NK-92 (cell line): ENCODE measurements around the gene SCIMP.
"Not testable (repeated sequence)": the region's sequence is repeated elsewhere in the genome, so short reads cannot be mapped to it uniquely, and the experiment has no call there.

Experiments
- DNase-seq: peaks from one replicate; lab custom pipeline; 2025; ENCODE audit not compliant: unreplicated experiment; lab: John Stamatoyannopoulos, UW

Gene SCIMP

DNA sequence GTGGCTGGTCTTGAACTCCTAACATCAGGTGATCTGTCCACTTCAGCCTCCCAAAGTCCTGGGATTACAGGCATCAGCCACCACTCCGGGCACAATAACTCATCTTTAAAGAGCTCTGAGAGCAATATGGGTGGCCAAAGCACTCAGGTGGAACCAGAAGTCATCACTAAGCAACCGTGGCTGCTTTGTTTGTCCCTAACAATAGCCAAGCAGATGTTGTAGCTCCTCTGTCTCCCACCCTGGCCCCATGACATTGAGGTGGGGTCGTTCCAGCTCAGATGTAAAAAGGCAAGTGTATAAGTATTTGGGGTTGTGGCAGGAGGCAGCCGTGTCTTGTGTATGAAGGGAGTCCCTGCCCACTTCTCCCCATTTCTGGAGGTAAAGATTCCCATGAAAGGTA is 3.7 kb upstream of the SCIMP start:
- DNase-seq: no peak

DNA sequence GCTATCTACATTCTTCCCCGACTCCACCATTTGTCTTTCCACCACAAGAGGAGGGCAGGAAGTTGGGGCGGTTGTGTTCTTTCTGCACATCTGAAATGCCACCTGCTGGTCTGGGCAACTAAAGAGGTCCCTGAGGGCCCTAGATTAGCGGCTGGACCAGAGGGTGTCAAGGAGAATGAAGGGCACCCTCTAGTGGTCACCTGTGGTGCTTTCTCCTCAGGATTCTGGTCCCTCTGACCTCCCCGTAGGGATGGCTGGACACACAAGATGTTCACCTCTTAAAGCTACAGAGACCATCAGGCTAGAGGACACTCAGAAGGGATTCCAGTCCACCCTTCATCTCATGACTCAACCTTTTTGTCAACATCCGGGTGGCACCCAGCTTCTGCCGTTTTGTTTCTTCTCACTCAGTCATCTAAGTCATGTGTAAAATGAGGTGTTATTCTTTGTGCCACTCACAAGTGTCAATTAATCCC is 2.9 kb upstream of the SCIMP start:
- DNase-seq: no peak

DNA sequence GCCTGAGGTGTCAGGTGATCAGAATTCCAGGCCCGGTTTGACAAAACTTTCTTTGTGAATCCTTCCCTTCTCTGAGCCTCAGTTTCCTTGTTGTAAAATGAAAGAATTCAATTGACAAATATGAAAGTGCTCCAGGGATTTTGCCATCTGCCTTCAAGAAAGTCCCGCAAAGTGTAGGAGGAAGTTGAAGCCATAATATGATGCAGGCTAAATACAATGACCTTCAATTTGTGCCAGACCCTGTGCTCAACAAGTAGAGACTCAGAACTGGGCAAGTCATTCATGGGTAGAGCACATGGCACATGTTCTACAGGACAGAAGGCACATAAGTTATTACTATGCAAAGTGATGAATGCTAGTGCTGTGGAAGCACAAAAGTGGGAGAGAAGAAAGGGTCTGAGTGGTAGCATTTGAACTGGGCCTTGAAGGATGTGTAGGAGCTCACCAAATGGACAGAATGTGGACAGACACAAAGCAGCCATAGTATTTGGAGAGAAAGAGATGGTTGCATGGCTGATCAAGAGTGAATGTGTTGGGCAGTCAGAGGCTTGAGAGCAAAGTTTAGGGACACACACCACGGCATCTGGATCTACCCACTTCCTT is 2.4 kb upstream of the SCIMP start:
- DNase-seq: no peak

DNA sequence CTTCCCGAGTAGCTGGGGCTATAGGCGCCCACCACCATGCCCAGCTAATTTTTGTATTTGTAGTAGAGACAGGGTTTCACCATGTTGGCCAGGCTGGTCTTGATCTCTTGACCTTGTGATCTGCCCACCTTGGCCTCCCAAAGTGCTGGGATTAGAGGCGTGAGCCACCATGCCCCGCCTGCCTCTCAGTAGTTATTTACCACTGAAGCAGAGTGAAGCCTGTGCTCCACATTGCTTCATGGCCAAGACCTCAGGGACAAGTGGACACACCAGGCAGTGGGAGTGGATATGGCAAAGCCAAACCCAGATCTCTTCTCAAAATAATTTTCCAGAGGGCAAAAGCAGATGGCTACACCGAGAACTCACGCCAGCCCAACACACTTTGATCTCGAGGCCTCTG is 1.2 kb downstream of the SCIMP start:
- DNase-seq: not testable (repeated sequence)

DNA sequence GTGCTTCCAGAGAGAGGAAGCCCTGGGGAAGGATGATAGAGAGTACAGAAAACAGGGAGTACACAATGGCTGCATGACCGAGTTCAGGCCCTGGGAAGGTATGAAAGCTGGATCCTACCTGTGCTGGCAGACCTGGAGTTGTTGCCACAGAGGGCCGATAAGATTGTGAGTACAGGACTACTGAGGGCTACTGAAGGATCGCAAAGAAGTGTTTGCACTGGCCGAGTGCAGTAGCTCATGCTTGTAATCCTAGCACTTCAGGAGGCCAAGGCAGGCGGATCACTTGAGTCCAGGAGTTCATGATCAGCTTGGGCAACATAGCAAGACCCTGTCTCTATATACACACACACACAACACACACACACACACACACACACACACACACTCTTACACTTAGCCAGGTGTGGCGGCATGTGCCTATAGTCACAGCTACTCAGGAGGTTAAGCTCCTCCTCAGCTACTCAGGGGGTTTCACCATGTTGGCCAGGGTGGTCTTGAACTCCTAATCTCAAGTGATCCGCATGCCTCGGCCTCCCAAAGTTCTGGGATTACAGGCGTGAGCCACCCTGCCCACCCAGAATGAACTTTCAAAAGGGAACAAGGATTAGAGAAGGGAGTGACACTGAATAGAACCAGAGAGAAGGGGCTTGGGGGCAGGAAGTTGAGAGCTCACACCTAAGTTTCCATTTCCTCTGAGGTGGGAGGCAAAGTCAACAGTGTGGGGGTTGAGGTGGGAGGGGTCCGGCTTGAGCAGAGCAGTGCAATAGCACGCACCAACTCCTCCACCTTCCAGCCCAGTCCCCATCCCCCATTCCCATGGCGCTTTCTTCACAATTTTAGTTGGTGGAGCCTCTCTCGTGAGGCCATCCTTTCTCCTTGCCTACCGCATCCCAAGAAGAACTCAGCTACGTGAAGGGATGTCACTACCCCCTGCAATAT is 7.5 kb downstream of the SCIMP start:
- no peak for DNase-seq

DNA sequence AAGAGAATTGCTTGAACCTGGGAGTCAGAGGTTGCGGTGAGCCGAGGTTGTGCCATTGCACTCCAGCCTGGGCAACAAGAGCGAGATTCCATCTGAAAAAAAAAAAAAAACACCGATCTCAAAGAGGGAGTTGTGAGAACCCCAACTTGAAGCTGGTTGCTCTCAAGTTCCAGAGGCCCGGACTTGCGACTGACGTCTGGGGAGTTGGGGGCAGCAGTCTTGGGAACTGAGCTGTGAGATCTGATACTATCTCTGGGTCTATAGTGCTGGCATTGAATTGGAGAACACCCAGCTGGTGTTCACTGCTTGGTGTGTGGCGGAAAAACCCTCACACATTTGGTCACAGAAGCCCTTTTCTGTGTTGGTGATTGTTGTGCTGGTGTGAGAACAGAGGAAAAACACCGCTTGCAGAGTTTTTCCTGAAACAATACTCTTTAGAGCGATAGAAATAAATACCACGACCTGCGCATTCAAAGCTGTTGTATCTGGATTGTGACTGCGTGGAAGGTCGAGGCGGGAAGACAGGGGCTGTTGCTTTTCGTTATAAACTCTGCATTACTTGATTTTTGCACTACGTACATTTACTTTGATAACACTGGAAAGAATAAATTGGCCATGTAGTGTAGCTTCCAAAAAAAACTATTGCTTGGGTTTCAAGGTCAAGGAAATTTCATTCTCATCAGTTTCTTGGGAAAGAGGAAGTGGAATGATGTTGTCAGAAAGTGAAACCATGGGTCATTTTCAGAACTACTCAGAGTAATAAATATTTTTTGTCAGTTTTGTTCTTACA is 8.8 kb downstream of the SCIMP start:
- no peak for DNase-seq

DNA sequence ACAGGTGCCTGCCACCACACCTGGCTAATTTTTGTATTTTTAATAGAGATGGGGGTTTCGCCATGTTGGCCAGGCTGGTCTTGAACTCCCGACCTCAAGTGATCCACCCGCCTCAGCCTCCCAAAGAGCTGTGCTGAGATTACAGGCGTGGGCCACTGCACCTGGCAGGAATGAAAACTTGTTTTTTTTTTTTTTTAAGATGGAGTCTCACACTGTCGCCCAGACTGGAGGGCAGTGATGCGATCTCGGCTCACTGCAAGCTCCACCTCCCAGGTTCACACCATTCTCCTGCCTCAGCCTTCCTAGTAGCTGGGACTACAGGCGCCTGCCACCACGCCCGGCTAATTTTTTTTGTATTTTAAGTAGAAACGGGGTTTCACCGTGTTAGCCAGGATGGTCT is 12.7 kb downstream of the SCIMP start:
- DNase-seq: not testable (repeated sequence)

DNA sequence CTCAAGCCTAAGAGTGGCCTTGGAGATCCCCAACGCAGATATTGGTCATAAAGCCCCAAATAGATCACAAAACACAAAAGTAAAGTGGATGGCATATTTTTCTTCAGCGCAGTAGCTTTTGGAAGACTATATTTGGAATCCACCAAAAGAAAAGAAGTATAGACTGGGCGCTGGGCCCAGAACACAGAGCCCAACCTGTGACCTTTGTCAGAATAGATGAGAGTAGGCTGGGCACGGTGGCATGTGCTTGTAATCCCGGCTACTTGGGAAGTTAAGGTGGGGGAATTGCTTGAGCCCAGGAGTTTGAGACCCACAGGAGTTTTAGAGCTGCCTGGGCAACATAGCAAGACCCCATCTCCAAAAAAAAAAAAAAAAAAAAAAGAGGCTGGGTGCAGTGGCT is 14.6 kb downstream of the SCIMP start:
- no peak for DNase-seq

DNA sequence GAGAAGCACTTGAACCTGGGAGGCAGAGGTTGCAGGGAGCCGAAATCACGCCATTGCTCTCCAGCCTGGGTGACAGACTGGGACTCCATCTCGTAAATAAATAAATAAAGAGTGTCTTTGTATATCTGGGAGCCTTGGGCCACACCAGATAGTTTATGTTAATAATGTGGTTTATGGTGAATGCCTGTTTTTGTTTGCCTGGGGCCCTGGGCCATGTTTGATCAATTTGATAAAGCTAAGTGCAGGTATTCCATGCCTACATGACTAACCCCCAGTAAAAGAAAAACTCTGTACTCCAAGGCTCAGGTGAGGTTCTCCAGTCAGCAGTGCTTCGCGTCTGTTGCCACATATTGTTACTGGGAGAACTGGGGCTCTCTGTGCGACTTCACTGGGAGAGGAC is 15.1 kb downstream of the SCIMP start:
- no peak for DNase-seq

DNA sequence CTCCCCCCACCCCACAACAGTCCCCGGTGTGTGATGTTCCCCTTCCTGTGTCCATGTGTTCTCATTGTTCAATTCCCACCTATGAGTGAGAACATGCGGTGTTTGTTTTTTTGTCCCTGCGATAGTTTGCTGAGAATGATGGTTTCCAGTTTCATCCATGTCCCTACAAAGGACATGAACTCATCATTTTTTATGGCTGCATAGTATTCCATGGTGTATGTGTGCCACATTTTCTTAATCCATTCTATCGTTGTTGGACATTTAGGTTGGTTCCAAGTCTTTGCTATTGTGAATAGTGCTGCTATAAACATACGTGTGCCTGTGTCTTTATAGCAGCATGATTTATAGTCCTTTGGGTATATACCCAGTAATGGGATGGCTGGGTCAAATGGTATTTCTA is 17.1 kb downstream of the SCIMP start:
- DNase-seq: not testable (repeated sequence)

DNA sequence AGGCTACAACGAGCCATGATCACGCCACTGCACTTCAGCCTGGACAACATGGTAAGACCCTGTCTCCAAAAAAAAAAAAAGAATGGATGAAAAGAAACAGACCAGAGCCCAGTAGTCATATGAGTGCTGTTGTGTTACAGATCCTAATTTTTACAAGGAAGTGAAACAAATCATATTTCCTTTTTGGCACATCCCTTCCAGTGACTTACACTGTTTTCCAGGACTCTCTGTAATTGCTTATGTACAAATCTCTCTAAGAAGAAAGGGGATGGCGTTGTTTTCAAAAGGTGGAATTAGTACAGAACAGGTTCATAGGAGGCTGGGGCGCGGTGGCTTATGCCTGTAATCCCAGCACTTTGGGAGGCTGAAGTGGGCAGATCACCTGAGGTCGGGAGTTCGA is 23.2 kb downstream of the SCIMP start:
- no peak for DNase-seq

DNA sequence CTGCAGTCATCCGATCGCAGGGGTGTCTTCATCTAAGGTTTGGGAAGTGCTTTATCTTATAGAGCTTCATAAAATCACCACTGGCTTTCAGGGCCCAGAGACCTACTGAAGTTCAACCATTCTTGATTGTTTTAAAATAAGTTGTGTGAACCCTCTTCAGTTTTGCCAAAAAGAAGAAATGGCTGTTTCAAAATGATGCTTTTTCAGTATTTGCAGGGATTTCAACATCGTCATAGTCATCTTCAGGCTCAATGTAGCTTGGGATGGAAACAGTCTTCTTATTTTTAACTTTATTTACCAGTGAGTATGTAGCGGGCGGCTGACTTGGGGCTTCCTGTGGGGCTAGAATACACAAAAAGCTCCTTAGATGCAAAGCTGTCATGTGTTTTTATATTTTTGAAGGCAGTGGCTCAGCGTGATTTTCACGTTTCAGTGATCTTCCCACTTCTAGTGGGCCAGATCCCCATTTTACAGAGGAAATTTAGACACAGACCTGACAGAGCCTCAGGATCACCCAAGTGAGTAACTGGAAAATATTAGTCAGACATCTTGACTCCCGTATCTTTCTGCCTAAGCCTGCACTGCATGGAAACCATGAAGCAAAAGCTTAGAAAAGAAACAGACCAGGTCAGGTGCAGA is 23.9 kb downstream of the SCIMP start:
- DNase-seq: no peak

DNA sequence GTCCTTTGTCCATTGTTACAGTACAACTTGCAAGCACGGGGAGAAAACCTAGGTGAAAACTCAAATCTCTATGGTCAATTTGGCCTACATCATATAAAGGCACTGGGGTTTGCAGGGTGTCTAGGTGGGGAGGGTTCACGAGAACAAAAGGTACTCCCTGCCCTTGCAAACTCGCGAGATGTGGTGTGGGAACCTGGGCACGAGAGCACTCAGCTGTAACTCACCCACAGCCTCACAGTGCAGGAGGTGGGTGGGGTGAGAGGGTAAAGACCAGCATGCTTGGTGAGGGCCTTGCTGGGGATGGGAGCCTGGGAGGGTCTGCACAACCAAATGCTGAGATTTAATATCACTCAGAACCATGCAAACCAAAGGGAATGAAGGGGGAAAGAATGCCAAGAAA is 24.6 kb downstream of the SCIMP start:
- DNase-seq: no peak

DNA sequence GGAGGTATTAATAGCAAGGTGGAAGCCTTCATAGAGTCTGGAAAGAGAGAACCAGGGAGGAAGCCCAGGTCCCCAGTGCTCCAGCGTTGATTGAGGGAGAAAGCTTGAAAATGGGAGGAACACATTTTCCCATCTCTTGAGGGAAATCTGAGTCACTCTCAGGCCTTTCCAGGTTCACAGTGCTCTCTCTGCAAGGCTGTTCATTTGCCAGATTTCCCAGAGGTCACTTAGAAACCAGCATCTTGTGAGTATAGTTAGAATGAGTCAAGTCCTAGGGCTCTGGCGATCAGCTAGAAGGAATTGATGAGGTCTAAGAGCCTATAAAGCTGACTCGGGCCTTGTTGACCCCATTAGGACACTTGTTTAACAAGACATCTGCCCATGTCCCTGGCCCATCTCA is 25.3 kb downstream of the SCIMP start:
- DNase-seq: no peak

DNA sequence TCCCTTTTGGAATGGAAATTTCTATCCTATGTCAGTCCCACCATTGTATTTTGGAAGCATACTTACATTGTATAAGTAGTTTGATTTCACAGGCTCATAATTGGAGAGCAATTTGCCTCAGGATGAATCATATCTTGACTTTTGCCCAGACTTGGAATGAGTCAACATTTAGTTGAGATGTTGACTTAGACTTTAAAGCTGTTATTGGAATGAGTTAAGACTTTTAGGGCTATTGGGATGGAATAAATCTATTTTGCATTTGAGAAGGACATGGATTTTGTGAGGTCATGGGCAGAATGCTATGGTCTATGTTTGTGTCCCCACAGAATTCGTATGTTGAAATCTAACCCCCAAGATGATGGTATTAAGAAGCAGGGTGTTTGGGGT is 30.8 kb downstream of the SCIMP start:
- DNase-seq: no peak

DNA sequence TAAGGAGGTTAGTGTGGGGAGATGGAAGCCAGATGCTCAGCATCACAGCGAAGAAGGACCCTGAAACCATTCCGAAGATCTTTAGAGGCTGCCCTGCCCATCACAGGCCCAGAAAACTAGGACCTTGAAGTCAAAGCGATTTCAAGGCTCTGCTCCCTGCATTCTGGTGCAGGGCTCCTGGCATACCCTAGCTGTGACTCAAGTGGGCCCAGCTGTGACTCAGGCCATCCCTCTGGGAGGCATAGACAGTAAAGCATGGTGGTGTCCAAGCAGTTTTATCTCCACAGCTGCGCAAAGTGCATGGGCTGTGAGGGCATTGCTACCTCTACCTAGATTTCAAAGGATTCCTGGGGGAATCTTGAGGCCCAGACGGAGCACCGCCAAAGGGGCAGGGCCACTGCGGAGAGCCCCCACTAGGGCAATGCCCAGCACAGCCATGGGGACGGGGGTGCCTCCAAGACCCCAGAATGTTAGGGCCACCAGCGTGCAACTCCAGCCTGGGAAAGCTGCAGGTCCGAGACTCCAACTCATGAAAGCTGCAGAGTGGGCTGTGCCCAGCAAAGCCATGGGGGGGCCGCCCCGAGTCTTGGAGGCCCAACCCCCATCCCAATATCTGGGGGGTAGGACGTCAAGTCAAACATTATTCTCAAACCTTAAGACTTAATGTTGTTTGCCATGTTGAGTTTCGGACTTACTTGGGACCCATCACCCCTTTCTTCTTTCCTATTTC is 31.3 kb downstream of the SCIMP start:
- no peak for DNase-seq

DNA sequence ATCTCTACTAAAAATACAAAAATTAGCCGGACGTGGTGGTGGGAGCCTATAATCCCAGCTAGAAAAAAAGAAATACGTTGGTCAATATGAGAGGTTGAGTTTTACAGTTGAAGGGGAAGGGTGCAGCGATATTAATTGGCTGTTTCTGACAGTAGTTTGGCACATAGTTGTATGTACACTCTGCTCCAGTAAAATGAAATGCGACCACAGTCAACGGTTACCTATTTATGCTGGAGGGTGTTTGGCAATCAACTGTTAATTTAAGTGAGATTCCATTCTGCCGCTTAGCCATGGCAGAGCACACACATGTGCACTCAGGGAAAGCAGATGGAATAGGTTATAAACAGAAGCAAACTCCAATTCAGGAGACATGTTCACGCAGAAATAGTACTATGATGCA is 33.6 kb downstream of the SCIMP start:
- DNase-seq: no peak

DNA sequence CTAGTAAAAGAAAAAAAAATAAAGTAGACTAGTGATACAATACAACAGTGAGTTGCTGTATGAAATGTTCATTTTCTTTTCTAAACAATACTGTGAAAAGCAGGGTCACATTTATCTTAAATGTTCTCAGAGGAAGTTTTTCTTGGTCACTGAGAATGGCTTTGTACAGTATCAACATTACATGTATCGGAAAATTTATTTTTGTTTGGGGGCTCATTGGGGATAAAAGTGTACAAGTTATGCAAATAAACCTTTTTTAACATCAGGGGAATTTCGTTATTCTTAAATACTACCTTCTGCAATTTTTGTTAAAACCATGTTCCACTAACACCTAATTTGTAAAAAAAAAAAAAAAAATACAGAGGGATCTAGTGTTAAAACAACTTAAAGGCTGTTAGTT is 34.3 kb downstream of the SCIMP start:
- no peak for DNase-seq

DNA sequence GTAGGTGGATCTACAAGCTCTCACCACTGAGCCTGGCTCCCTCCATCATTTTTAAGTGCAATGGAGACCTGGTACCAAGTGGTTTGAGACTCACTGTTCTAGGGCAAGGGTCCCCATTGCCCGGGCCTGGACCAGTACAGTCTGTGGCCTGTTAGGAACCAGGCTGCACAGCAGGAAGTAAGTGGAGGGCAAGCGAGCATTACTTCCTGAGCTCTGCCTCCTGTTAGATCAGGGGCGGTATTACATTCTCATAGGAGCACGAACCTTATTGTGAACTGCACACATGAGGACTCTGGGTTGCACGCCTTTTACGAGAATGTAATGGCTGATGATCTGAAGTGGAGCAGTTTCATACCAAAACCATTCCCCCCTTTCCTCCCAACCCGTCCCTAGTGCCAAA is 36.2 kb downstream of the SCIMP start:
- no peak for DNase-seq

DNA sequence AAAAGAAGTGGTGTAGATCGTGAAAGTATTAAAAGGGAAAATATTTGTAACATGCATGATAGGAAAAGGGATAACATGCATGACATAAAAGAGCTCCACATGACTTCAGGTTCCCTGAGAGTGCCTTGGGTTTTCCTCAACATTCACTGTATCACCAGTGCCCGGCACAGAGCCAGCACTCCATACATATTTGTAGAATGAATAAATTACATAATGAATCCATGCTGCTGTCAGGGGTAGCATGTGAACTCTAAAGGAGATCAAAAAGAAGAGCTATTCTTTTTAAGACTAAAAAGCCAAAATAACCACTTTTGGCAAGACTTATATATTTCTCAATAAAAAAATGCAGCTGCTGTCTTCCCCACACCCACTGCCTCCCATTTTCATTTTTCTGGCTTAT is 40.3 kb downstream of the SCIMP start:
- no peak for DNase-seq
